Prostate gland (tissue), 2 donors: ENCODE data around the gene DOCK2. TPM values are rescaled to one million over a fixed set of nuclear protein-coding genes. Genes with fewer than 3 reads are reported as not detected.

Source experiments
- DNase-seq: peaks from one replicate; pipeline ENCODE4 v3.0.0-alpha.2; 2019; ENCODE audit warnings: low spot score
- H3K27ac ChIP-seq, 2 donors: fragments of 200-600 bp; sonication (generic); 2 replicates each; pipeline ENCODE4 v1.5.1; 2017 to 2019
- H3K27me3 ChIP-seq: fragments of 200-600 bp; sonication (generic); replicated peaks from 2 replicates; pipeline ENCODE4 v1.5.1; 2019; ENCODE audit not compliant: insufficient read depth
- H3K36me3 ChIP-seq, 2 donors: fragments of 200-600 bp; sonication (generic); 1 replicate in 1 of 2; 2 replicates in 1 of 2; pipeline versions ENCODE4 v1.5.1 to v1.8.1; 2017 to 2019
- H3K4me1 ChIP-seq: fragments of 200-600 bp; sonication (generic); replicated peaks from 2 replicates; pipeline ENCODE4 v1.5.1; 2019
- H3K4me3 ChIP-seq, 2 donors: fragments of 200-600 bp; sonication (generic); 2 replicates each; pipeline ENCODE4 v1.5.1; 2017 to 2019
- H3K9me3 ChIP-seq: fragments of 200-600 bp; sonication (generic); 2 replicates; pipeline ENCODE4 v1.5.1; 2017
- POLR2A ChIP-seq: fragments of 450-650 bp; IDR thresholded peaks from one replicate; pipeline ENCODE4 v1.6.1; 2016; ENCODE audit warnings: antibody characterized with exemption, mild to moderate bottlenecking
- POLR2AphosphoS5 ChIP-seq: sonication (generic); formaldehyde crosslinking; IDR thresholded peaks from one replicate; pipeline ENCODE4 v1.6.1; 2017; ENCODE audit warnings: antibody characterized with exemption
- WGBS: methylation state at CpG from one replicate; pipeline ENCODE4 v1.1.5; 2018; 5-methylcytosine and 5-hydroxymethylcytosine counted together
- intact Hi-C: fragments of 100-400 bp; cut with DNase I; formaldehyde crosslinking; loops from one replicate; pipeline ENCODE4 v1.14.2; 2022
- total RNA-seq, 2 donors: library from RNA; depleted of rRNA; stranded (reverse); fragments of >200 nt; gene quantifications; one replicate each; pipeline ENCODE4 v1.1.0, GENCODE V29; 2016
- TF ChIP-seq, protein P1 (sequence below), 4 experiments: fragments of 200-600 bp in 2 of 4; fragments of 450-650 bp in 2 of 4; sonication (generic) in 2 of 4; IDR thresholded peaks; 1 replicate in 3 of 4; 2 replicates in 1 of 4; pipeline ENCODE4 v1.5.1; 2016 to 2019; ENCODE audit warnings: antibody characterized with exemption in 4 of 4, mild to moderate bottlenecking in 2 of 4, moderate library complexity in 2 of 4

DOCK2 gene
- total RNA-seq, 2 donors from 2014 or later, result 2.5 to 6.2 TPM

DNA sequence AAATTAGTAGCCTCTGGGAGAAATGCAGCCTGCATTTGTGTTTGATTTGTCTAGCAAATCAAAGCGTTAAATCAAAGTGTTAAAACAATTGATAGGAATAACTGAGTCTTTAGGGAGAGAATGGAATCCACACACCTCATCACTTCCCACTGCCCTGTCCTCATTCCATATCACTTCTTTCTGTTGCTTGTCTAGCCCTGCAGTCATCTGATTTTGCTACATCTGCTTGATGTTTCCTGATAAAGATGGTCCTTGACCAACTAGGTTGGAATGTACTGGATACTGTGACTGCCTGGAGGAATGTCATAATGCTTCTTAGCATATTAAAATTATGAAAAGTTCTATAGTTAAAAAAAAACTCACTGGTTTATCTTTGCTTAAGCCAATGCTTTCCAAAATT, 119.9 kb downstream of the DOCK2 start:
- TF ChIP-seq, protein P1, sequence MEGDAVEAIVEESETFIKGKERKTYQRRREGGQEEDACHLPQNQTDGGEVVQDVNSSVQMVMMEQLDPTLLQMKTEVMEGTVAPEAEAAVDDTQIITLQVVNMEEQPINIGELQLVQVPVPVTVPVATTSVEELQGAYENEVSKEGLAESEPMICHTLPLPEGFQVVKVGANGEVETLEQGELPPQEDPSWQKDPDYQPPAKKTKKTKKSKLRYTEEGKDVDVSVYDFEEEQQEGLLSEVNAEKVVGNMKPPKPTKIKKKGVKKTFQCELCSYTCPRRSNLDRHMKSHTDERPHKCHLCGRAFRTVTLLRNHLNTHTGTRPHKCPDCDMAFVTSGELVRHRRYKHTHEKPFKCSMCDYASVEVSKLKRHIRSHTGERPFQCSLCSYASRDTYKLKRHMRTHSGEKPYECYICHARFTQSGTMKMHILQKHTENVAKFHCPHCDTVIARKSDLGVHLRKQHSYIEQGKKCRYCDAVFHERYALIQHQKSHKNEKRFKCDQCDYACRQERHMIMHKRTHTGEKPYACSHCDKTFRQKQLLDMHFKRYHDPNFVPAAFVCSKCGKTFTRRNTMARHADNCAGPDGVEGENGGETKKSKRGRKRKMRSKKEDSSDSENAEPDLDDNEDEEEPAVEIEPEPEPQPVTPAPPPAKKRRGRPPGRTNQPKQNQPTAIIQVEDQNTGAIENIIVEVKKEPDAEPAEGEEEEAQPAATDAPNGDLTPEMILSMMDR (IDR thresholded peaks at IDR 0.05), result no peak
- TF ChIP-seq POLR2A (no peak), POLR2AphosphoS5 (no peak)
- no peak overlapping the region for H3K27ac ChIP-seq
- 100% methylated on average over 1 of the region's 1 CpG for WGBS
- no peaks in the 10 kb centered on the region for H3K36me3 ChIP-seq
- no peak for DNase-seq
- H3K4me1 ChIP-seq, result no peaks in the 10 kb centered on the region
- no peak overlapping the region for H3K4me3 ChIP-seq
- intact Hi-C loops, result no loop called here
- H3K9me3 ChIP-seq, result no peaks in the 10 kb centered on the region
- no peaks in the 10 kb centered on the region for H3K27me3 ChIP-seq

DNA sequence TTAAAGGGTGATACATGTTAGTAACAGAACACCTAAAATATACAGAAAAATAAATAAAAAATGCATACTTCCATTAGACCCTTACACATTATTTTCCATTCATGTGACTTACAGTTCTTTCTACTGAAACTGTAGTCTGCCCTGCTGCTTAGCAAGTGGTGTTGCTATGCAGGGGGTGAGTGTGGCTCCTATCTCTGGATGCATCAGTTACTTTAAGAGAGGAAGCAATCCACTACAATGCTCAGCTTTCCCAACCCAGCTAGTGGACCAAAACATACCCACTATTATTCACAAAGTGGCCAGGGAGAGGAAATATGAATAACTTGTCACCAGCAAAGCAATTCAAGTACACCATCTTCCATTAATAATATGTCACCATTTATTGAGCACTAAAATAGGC, 121.8 kb downstream of the DOCK2 start:
- Histone ChIP-seq H3K4me1 (no peaks in the 10 kb centered on the region), H3K9me3 (no peaks in the 10 kb centered on the region), H3K36me3 (no peaks in the 10 kb centered on the region), H3K27me3 (no peaks in the 10 kb centered on the region), H3K4me3 (no peak overlapping the region), H3K27ac (no peak overlapping the region)
- DNase-seq, result no peak
- TF ChIP-seq, protein P1 (IDR thresholded peaks at IDR 0.05), result no peak
- TF ChIP-seq POLR2A (no peak), POLR2AphosphoS5 (no peak)
- intact Hi-C loops, result no loop called here

DNA sequence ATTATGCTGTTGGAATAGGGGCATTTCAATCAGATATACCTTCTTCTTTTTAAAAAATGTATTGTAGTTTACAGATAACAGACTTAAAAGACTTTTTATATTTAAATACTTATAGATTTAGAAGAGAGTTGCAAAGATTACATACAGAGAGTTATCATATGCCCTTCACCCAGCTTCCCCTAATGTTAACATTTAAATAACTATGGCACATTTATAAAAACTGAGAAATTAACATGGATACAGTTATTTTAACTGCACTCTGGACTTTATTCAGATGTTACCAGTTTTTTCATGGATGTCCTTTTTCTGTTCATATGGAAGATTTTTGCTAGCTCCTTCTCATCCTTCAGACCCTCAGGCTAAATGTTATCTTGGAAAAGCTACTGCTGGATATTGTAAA, 123.2 kb downstream of the DOCK2 start:
- Histone ChIP-seq H3K4me1 (no peaks in the 10 kb centered on the region), H3K9me3 (no peaks in the 10 kb centered on the region), H3K36me3 (no peaks in the 10 kb centered on the region), H3K4me3 (no peak overlapping the region), H3K27me3 (no peaks in the 10 kb centered on the region), H3K27ac (no peak overlapping the region)
- TF ChIP-seq POLR2A, result no peak
- no peak for TF ChIP-seq POLR2AphosphoS5
- TF ChIP-seq, protein P1 (IDR thresholded peaks at IDR 0.05), result no peak
- intact Hi-C loops, result no loop called here
- DNase-seq, result no peak

DNA sequence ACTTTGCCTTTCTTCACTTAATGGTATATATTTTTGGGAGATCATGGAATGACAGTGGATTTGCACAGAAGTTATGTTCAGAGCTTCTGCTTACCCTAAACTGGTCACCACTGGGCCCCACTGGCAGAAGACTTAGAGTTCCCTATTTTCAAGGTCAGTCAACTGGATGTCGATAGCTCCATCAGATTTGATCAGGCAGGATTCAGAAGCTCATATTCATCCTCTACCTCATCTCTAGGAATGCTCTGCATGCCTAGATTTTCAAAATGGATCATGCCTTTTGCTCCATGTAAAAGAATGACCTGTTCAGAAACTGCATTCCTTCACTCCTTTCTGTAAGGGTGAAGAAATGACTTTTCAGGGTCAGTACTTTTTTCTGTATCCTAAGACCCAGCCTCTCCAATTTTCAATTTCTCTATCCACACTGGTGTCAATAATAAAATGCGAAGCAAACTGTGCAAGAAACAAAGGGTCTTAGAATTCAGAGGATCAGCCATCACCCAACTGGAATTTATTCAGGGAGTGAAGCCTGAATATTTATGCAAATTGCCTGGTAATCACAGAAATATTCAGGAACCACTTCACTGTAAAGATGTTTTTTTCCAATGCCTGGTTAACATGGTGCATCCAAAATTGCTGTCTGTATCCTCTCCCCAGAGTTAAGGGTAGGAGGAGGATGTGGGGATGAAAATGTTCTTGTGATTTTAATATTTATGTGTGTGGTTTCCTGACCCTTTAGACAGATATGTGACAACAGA, 125.4 kb downstream of the DOCK2 start:
- DNase-seq, result no peak
- H3K4me1 ChIP-seq, result no peaks in the 10 kb centered on the region
- 94% methylated on average over 2 of the region's 2 CpGs for WGBS
- no peak overlapping the region for H3K27ac ChIP-seq
- no peaks in the 10 kb centered on the region for H3K27me3 ChIP-seq
- TF ChIP-seq, protein P1 (IDR thresholded peaks at IDR 0.05), result no peak
- TF ChIP-seq POLR2A (no peak), POLR2AphosphoS5 (no peak)
- no peaks in the 10 kb centered on the region for H3K36me3 ChIP-seq
- no peak overlapping the region for H3K4me3 ChIP-seq
- no peaks in the 10 kb centered on the region for H3K9me3 ChIP-seq
- intact Hi-C loops, result no loop called here

DNA sequence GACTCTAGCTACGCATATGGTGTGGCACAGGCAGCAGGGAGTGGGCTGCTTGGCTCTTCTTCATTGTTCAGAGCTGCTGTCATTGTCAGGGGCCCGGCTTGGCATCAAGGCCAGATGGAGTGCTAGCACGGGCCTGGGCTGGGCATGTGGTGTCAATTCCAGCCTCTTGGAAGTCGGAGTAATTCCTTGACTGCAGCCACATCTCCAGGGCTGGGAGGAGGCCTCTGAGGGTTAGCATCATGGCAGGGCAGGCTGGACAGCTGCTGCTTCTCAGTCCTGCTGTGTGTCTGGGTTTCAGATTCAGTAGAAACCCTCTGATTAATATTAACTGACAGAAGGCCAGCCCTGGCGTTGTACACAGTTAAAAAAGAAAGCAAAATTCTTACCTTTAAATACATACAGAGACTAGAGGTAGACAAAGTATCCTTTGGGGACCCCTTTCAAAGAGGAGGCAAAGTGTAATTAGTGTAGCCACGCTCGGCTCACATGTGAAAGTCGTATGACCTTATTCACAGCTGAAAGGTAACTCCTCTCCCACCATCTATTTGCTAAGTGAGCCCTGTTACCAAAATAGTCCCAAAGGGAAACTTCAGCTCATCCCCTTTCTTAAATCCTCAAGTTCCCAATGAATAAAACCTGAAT, 126.4 kb downstream of the DOCK2 start:
- 72% methylated on average over 8 of the region's 8 CpGs for WGBS
- Histone ChIP-seq H3K9me3 (no peaks in the 10 kb centered on the region), H3K27ac (no peak overlapping the region), H3K36me3 (no peaks in the 10 kb centered on the region), H3K27me3 (no peaks in the 10 kb centered on the region), H3K4me1 (no peaks in the 10 kb centered on the region), H3K4me3 (no peak overlapping the region)
- DNase-seq, result no peak
- intact Hi-C loops, result no loop called here
- no peak for TF ChIP-seq POLR2A
- TF ChIP-seq POLR2AphosphoS5, result no peak
- TF ChIP-seq, protein P1 (IDR thresholded peaks at IDR 0.05), result no peak
